Measurements from ENCODE around the gene TEDC1.

The TEDC1 gene

DNA sequence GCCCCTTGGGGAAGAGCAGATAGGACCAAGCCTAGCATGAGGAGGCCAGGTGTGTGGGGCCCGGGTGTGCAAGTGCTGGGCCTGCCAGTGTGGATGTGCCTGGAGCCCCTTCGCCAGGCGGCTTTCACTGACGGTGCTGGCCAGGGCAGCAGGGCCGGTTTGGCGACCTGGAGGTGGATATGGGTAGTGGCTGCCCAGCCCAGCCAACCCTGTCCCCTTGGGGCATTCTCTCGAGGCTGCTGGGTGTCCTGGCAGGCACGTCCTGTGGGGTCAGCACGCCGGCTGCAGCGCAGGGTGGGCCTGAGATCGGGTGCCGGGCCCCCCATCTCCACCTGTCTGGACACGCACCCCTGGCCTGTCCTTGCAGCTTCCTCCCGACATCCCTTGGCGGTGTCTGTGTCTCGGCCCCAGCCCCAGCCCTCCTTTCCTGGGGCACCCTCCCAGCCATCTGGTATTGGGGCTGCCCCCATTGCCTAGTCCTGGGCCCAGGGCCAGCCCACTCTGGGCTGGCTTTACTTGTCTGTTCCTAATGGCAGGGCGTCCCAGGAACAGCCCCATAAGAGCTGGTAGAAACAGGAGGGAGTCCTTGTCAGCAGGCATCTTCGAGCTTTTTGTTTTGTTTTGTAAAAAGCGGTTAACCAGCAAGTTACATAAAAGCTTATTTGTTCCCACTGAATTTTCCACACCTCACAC lies 23.7 kb upstream of the TEDC1 start:
- Mint-ChIP-seq H3K27me3 (no peaks in the 10 kb centered on the region), H3K27ac (no peak overlapping the region), H3K4me1 (ENCODE audit: low read depth) (no peaks in the 10 kb centered on the region), H3K4me3 (no peak overlapping the region), H3K36me3 (ENCODE audit: low read depth) (peaks cover 53% of the 10 kb centered on the region), H3K9me3 (no peaks in the 10 kb centered on the region)
- DNase-seq, result no peak

DNA sequence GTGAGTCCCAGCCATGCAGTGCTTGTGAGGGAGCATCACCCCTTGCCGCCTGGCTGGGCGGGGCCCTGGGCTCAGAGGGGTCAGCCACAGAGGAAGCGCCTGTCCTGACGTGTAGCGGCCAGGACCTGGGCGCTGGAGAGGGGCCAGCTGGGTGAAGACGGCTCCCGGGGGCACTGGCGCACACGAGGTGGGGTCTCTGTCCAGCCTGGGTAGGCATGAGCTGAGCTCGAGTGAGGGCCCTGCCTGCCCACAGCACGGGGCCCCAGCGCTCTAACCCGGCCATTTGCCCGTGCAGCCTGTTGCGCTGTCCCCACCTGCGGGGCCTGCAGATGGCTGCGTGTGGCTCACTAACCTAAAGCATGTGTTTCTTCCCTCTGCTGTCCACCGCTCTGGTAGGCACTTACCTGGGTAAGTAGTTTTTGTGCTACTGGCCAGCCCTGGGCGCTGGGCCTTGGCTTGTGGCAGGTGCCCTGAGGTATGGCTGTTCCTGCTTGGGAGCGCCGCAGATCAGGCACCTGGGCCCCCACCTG lies 23.0 kb upstream of the TEDC1 start:
- Mint-ChIP-seq H3K4me1 (ENCODE audit: low read depth) (no peaks in the 10 kb centered on the region), H3K36me3 (ENCODE audit: low read depth) (peaks cover 46% of the 10 kb centered on the region), H3K27me3 (no peaks in the 10 kb centered on the region), H3K9me3 (no peaks in the 10 kb centered on the region), H3K27ac (no peak overlapping the region), H3K4me3 (no peak overlapping the region)
- no peak for DNase-seq

GRCh38 chr14:105468621-105469241 lies 22.3 kb upstream of the TEDC1 start:
- H3K9me3 Mint-ChIP-seq, result no peaks in the 10 kb centered on the region
- H3K4me1 Mint-ChIP-seq (ENCODE audit: low read depth), result no peaks in the 10 kb centered on the region
- H3K27ac Mint-ChIP-seq, result no peak overlapping the region

DNA sequence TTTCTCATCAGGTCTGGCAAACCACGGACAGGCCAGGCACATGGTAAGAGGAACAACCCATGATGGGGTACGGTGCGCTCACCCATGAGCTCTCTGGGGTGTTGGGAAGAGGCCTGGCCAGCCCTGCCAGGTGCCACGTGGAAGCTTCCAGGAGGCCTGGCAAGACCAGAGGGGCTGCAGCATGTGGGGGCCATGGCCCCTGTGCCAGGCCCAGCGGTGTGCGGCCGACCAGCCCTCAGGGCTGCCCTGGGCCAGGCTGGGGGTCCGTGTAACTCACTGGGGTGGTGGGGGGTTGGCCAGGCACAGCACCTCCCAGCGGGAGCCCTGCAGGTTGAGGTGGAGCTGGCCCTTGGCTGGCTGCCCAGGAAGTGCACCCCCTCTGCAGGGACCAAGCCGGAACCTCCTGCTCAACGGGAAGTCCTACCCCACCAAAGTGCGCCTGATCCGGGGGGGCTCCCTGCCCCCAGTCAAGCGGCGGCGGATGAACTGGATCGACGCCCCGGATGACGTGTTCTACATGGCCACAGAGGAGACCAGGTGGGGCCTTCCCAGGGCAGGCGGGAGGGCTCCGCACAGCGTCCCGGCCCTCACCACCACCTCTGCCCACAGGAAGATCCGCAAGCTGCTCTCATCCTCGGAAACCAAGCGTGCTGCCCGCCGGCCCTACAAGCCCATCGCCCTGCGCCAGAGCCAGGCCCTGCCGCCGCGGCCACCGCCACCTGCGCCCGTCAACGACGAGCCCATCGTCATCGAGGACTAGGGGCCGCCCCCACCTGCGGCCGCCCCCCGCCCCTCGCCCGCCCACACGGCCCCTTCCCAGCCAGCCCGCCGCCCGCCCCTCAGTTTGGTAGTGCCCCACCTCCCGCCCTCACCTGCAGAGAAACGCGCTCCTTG lies 21.3 kb upstream of the TEDC1 start:
- Mint-ChIP-seq H3K27ac (no peak overlapping the region), H3K4me3 (no peak overlapping the region)

More at GRCh38 chr14:105468621-105469241, 22.3 kb upstream of the TEDC1 start:
- H3K4me3 Mint-ChIP-seq, result no peak overlapping the region
- H3K27me3 Mint-ChIP-seq, result no peaks in the 10 kb centered on the region
- peaks cover 40% of the 10 kb centered on the region for H3K36me3 Mint-ChIP-seq (ENCODE audit: low read depth)
- no peak for DNase-seq

GRCh38 chr14:105470350-105471296 lies 20.4 kb upstream of the TEDC1 start:
- DNase-seq, result no peak
- Mint-ChIP-seq H3K27ac (no peak overlapping the region), H3K4me1 (ENCODE audit: low read depth) (peaks cover 3% of the 10 kb centered on the region)

More for the DNA sequence above, 21.3 kb upstream of the TEDC1 start:
- no peaks in the 10 kb centered on the region for H3K27me3 Mint-ChIP-seq
- peaks cover 32% of the 10 kb centered on the region for H3K36me3 Mint-ChIP-seq (ENCODE audit: low read depth)
- H3K9me3 Mint-ChIP-seq, result no peaks in the 10 kb centered on the region
- H3K4me1 Mint-ChIP-seq (ENCODE audit: low read depth), result peaks cover 2% of the 10 kb centered on the region
- no peak for DNase-seq

DNA sequence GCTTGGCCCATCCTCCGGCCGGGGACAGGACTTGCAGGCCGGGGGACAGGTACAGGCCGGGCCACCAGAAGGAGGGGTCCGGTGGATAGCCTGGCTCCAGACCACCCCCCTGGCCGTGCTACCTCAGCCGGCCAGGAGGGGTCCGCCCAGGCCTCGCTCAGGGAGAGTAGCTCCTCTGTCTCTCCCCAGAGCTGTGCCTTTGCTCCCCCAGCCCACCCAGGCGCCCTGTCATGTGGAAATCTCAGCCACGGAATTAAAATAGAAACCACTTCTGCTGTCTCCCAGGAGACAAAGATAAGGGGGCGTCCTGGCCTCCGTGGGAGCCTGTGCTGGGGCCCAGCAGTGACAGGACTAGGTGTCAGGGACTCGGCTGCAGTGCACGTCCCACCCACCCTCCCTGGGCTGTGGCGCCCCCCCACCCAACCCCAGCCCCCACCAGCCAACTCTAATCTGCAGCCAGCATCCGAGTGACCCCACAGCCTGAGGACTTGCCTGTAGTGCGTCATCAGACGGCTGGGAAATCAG lies 19.7 kb upstream of the TEDC1 start:
- no peak for DNase-seq
- Mint-ChIP-seq H3K27me3 (peaks cover 11% of the 10 kb centered on the region), H3K36me3 (ENCODE audit: low read depth) (peaks cover 25% of the 10 kb centered on the region), H3K27ac (no peak overlapping the region), H3K4me1 (ENCODE audit: low read depth) (peaks cover 5% of the 10 kb centered on the region), H3K9me3 (no peaks in the 10 kb centered on the region), H3K4me3 (no peak overlapping the region)

More at GRCh38 chr14:105470350-105471296, 20.4 kb upstream of the TEDC1 start:
- Mint-ChIP-seq H3K4me3 (no peak overlapping the region), H3K9me3 (no peaks in the 10 kb centered on the region), H3K36me3 (ENCODE audit: low read depth) (peaks cover 28% of the 10 kb centered on the region), H3K27me3 (peaks cover 5% of the 10 kb centered on the region)

DNA sequence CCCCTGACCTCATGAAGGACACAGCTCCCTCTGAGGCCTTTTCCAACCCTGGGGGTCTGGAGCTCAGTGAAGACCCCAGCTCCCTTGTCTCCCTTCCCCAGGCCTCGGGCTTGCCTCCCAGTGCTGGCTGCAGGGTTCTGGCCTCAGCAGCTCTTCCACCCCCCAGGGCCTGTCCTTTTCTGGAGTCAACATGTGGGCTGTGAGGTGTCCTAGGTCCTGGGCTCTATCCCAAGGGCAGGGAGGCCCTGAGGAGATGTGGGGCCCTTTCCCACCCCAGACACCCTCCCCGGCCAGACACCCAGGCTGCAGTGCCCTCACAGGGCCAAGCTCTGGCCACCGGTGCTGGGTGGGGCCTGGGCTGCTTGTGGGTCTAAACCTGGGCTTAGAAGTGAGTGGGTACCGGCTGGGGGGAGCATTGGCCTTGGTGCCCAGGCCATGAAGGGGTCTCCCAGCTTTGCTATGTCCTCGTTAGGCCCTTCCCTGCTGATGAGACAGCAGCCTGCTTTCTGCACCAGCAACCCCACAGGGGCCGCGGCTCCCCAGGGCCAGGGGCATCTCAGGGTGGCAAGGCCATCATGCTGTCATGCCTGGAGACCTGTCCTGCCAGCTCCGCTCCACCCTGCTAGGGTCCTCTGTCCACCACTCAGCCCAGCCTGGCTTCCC lies 19.1 kb upstream of the TEDC1 start:
- DNase-seq, result no peak

DNA sequence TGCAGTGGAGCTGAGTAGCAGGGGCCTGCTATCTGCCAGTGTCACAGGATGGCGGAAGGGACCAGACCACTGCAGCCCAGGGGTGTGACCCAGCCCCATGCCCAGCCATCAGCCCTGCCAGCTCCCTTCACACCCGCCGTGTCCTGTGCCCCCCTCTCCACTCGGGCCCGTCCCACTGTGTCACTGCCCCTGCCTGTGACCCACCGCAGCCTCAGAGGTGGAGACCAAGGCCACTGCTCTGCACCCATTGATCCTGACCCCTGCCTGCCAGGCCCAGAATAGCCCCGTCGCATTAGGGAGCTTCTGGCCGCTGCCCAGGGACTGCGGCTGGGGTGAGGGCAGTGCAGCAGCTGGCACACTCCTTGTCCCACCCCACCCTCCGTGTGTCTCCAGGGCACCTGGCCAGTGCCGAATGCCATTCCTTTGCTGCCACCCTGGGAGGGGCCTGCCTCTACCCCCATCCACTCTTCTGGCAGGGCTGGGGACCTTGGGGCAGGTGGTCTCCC lies 18.5 kb upstream of the TEDC1 start:
- Mint-ChIP-seq H3K36me3 (ENCODE audit: low read depth) (peaks cover 19% of the 10 kb centered on the region), H3K27me3 (peaks cover 19% of the 10 kb centered on the region), H3K4me1 (ENCODE audit: low read depth) (peaks cover 11% of the 10 kb centered on the region), H3K4me3 (no peak overlapping the region), H3K9me3 (no peaks in the 10 kb centered on the region), H3K27ac (peak overlapping the region; percentile 22)
- no peak for DNase-seq

More for the DNA sequence above, 19.1 kb upstream of the TEDC1 start:
- peaks cover 15% of the 10 kb centered on the region for H3K27me3 Mint-ChIP-seq
- peaks cover 24% of the 10 kb centered on the region for H3K36me3 Mint-ChIP-seq (ENCODE audit: low read depth)
- H3K27ac Mint-ChIP-seq, result peak overlapping the region; percentile 22
- H3K9me3 Mint-ChIP-seq, result no peaks in the 10 kb centered on the region
- H3K4me3 Mint-ChIP-seq, result no peak overlapping the region
- H3K4me1 Mint-ChIP-seq (ENCODE audit: low read depth), result peaks cover 6% of the 10 kb centered on the region

DNA sequence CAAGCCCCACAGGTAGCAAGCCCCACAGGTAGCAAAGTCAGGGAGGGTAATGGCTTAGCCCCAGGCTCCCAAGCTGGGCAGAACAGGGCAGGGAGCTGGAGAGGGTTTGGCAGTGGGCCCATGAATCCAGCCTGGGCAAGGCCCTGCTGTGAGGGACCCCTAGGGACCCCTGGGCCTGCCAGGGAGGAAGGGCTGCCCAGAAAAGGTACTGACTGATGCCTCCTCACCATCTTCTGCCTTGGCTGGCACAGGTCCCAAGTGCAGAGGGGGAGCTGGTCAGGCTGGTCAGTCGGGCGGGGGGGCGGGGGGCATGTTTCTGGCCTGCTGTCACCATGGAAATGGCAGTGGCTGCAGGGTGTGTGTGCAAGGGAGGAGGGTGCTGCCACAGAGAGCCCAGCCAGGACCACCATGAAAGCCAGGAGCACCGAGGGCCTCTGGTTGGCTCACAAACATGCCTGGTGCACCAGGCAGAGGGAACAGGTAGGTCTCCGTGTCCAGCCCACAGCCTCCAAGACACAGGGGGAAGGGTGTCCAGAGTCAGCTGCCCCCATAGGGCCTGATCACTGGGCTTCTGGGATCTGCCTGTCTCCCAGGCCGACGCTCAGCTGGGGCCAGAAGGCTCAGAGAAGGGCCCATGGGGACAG lies 17.9 kb upstream of the TEDC1 start:
- DNase-seq, result no peak
- H3K27ac Mint-ChIP-seq, result no peak overlapping the region
- peaks cover 16% of the 10 kb centered on the region for H3K36me3 Mint-ChIP-seq (ENCODE audit: low read depth)
- H3K4me3 Mint-ChIP-seq, result peak overlapping the region; percentile 8
- peaks cover 11% of the 10 kb centered on the region for H3K4me1 Mint-ChIP-seq (ENCODE audit: low read depth)
- H3K27me3 Mint-ChIP-seq, result peaks cover 19% of the 10 kb centered on the region
- H3K9me3 Mint-ChIP-seq, result no peaks in the 10 kb centered on the region

GRCh38 chr14:105473677-105474482 lies 17.2 kb upstream of the TEDC1 start:
- Mint-ChIP-seq H3K27me3 (peaks cover 19% of the 10 kb centered on the region), H3K4me3 (peak overlapping the region; percentile 57), H3K4me1 (ENCODE audit: low read depth) (peaks cover 11% of the 10 kb centered on the region), H3K36me3 (ENCODE audit: low read depth) (peaks cover 11% of the 10 kb centered on the region), H3K27ac (peak overlapping the region; percentile 37), H3K9me3 (no peaks in the 10 kb centered on the region)
- peak; percentile 76 for DNase-seq

- H3K27ac Mint-ChIP-seq, result peak within 1 kb of the TSS; percentile 37
- H3K4me1 Mint-ChIP-seq (ENCODE audit: low read depth), result peaks cover 12% of the 10 kb centered on the region
- peak within 1 kb of the TSS; percentile 57 for H3K4me3 Mint-ChIP-seq
- H3K27me3 Mint-ChIP-seq, result peaks cover 22% of the 10 kb centered on the region
- peaks cover 7% of the 10 kb centered on the region for H3K36me3 Mint-ChIP-seq (ENCODE audit: low read depth)
- DNase-seq, result no peak
- H3K9me3 Mint-ChIP-seq, result no peaks in the 10 kb centered on the region
These were observed 16.4 kb upstream of the TEDC1 start, which contains the start of gene CRIP2 for GRCh38 chr14:105474483-105475268. Gene CRIP2, plus strand, starts transcription at chr14:105474821. Its CDS starts 42 bp downstream, at chr14:105474863.
